Measurements from ENCODE around the gene TSC22D4.

- TF ChIP-seq ARNT (IDR thresholded peaks at IDR 0.05) (no peak), FOXK2 (IDR thresholded peaks at IDR 0.05) (no peak), SP1 (IDR thresholded peaks at IDR 0.05) (no peak), ELF4 (IDR thresholded peaks at IDR 0.05) (no peak)
Measured at GRCh38 chr7:100496509-100496908, 17.5 kb upstream of the TSC22D4 start.
